HG03064 (cell line): ENCODE measurements around the gene RIMBP2.

ENCODE experiments used
- ATAC-seq: cut with Tn5 transposase; IDR thresholded peaks from one replicate; pipeline ENCODE4 v1.9.1; 2021; ENCODE audit warnings: low read depth; ENCODE audit not compliant: unreplicated experiment

RIMBP2 gene

DNA sequence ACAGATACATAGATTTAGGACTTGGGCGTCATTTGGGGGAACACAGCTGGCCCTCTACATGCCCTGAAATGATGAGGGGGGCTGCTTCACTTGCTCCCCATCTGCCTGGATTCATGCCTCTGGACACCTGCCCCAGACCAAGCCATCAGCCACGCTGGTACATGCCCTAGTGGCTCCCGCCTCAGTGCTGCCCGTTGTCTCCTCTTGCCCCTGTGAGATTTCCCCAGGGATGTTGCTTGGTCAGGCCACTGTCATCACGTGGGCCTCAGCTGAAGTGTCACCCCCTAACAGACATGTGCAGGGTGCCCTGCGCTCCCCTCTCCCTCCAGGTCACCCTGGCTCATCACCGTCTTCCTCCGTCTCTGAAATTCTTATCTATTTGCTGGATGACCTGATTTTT lies 220.9 kb downstream of the RIMBP2 start:
- no peak for ATAC-seq

DNA sequence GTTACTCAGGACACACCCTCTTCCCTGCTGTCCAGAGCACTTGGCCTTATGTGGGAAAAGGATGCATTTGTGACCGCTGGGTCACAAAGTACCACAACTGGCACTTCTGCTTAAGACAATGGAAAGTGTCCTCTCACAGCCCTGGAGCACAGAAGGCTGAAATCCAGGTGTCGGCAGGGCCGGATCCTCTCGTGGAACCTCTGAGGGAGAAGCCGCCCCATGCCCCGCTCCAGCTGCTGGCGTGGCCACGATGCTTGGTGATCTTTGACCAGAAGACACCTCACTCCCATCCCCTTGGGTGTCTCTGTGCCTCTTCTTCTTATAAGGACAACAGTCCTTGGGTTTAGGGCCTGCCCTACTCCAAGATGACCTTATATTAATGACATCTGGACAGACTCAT lies 221.4 kb downstream of the RIMBP2 start:
- no peak for ATAC-seq

DNA sequence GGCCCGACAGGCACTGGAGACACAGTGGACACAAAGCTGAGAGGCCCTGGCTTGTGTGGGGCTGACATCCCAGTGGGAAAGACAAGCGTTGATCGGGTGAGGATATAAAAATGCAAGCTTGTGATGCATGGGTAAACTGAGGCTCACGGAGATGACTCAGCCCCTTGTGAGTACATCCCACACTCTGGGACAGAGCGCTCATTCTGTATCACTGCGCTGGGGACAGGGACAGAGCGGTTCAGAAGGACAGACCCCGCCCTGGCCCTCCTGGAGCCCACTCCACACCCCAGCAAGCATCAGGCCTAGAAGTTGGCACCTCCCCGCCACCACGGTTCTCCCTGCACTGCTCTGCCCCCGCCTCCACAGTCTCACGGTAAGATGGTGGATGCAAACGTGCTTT lies 222.1 kb downstream of the RIMBP2 start:
- ATAC-seq, result no peak

DNA sequence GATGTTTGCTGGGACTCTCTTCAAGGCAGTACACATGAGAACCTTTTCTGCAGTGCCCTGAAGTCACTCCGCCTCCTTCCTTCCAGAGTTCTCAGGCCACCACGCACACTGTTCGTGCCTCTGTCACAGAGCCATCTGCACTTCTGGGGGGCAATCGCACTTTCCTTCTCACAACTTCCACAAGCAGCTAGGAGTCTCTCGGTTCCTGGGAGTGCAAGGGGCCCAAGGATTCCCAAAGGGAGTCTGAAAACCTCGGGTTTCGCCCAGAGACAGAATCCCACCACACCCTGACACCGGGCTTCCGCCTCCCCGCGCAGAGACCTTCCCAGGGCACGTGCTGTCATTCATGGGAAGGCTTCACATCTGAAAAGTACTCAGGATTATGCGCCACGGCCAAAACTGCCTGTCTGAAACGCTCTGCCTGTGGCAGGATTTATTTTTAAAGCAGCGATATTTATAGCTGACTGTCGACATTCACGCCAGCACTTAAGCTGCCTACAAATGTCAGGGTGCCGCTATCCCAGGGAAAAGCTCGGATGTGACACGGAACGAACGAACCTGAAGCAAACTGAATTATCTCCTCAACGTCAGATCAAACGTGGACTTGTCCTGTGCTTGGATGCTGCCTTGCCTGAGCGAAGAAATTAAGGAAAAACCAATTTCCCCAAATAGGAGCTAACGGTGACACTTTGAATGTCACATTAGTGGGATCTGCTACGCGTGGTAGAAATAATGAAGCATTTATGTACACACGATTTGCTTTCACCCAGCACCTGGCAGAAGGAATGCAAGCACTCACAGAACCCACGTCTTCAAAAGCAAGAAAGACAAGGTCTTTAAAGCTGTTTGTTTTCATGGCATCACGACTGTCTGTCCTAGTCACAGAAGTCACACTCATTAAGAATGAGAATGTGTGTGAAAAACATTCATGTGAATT lies 224.4 kb downstream of the RIMBP2 start:
- ATAC-seq, result no peak

DNA sequence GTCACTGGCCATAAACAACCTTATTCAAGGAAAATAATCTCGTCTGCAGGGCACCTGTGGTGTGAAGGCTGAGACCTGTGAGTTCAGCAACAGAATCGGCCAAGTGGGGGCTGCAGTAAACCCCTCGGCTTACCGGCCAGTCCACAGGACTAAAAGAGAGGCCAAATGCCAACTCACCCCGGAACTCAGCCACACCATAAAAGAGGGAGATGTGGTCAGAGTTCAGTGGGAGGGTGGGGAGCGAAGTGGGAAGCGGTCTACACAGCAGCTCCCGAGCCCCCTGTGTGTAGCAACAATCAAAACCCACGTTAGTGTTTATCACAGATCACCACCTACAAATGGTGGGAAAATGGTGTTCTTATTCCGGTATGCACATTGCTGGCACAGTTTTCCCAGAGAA lies 225.4 kb downstream of the RIMBP2 start:
- no peak for ATAC-seq

DNA sequence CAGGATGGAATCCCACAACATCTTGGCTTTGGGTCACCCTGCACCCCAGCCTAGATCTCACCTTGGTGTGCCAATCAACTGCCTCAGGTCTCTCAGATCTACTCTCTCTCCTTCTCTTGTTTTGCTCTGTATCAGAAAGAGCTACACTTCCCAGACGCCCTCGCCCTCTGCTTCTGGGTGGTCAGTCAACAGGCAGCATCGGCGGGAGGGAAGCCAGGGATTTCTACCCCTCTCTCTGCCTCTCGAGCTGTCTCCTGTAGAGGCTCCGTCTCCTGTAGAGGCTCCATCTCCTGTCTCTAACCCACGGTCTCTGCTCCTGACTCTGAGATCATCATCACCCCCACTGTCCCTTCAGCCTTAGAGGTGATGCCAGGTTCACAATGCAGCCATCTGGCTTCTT lies 226.8 kb downstream of the RIMBP2 start:
- no peak for ATAC-seq

DNA sequence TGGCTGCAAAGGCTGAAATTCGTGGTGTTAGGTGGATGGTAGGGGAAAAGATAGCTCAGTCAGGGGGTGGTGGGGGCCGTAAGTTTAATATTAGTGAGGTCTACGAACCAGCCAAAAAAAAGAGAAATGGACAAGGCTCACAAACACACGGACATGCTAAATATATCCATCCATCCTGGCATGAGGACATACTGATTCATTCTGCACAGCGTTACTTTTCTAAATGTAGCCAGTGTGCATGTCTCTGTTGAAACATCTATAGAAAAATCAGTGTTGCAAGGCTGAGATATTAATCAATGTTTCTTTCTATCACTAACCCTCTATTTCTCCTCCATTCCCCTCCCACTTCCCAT lies 227.8 kb downstream of the RIMBP2 start:
- ATAC-seq, result no peak

DNA sequence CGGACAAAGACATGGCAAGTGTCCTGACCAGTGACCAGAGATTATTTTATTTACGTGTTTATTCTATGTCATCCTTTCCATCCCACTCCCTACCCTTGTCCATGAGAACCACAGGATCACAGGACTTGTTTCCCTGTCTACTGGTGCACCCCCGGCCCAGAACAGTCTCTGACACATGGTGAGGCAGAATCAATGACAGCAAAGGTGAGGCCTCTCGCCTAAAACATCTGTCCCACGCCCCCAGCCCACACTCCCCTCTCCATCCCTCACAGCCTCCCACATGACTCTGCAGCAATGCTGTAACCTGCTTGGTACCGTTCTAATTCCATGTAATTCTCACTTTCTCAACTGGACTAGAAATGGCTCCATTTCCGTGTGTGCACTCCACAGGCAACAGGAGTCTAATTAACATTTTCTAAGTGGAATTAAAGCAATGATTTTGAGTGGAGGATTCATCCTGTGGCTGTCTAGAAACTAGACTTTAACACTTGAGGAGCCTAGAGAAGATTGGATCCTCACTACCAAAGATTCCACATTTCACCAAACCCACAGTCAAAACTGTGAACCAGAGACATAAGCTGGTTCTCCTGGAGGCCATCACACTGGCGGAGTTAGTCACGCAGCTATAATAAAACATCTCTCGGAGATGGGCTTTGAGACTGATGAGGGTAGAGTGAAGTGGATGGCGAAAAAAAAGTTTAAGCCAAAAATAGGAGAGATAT lies 228.3 kb downstream of the RIMBP2 start:
- no peak for ATAC-seq

DNA sequence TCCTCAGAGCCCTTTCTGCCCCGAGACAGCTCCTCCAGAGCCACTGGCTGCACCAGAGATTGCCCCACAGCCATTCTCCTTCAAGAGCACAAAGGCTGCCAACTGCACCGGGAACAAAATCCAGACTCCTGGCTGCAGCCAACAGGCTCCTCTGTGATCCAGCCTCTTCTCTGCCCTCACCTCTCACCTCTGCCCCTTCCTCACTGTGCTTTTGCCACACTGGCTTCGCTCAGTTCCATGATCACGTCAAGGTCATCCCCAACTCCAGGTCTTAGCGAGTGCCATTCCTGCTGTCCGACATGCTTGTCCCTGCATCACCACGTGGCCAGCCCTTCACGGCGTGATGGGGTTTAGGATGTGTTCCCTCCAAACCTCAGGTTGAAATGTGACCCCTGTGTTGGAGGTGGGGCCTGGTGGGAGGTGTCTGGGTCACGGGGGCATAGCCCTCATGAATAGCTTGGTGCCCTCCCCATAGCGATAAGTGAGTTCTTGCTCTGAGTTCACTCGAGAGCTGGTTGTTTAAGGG lies 229.1 kb downstream of the RIMBP2 start:
- ATAC-seq, result no peak

DNA sequence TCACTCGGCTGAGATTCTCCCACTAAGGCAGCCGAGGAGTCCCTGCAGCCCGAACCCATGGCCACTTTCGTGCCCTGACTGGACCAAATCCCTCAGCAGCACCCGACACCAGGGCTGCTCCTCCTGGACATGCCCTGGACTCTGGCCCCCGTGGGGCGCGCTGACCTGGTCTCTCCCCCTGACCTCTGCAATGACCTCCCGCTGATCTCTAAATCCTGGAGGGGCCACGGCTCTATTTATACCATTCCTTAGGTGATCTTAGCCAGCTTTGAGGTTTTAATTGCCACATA lies 230.0 kb downstream of the RIMBP2 start:
- ATAC-seq, result no peak

DNA sequence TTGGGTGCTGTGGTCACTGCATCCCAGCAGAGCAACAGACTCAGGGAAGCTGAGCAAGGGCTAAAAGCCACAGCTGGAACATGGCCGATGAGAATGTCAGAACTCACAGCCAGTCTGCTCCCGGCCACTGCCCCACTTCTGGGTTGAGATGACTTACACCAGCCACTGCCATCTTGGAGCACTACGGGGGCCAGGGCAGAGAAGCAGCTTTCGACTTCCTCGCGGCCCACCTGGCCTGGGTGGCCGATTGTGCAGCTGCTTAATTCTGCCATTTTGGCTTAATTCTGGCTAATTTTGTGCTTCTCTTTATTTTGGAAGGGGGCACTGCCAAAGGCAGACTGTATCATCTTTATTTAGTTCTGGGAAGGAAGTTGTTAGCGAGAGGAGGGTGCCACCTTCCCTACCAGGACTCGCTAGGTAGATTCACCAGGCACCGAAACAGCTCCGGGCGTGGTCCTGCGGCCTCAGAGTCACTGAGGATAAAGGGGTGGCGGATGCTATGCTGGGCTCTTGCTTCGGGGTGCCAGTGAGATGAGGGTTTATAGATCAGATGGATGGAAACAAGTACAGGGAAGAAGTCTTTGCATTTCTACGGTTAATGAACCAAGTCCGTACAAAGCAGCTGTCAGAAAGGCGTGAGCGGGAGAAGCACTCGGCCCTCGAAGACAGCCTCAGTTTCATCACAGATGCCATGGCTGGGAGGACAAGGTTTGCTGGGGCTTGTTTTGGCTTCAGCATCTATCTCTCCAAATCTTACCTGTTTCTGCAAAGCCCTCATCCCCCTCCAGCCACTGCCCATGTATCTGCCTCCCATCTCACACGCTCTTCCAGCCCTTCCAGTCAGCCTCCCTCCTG lies 230.6 kb downstream of the RIMBP2 start:
- no peak for ATAC-seq

DNA sequence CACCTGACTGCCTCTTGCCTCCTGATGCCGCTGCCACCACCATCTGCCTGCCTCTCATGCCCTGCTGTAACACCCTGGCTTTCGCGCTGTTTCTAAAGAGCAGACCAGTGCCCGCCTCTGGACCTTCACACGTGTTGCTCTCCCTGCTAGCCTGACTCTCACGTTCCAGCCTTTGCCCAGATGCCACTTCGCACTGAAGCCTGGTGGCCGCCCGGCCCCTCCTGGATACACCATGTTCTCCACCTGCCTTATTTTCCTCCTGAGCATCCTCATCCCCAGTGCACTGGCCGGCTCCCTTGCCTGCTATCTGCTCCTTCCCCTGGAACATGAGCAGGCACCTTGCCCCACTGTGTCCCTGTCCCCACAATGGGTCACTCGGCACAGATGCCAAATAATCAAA lies 231.9 kb downstream of the RIMBP2 start:
- ATAC-seq, result no peak

DNA sequence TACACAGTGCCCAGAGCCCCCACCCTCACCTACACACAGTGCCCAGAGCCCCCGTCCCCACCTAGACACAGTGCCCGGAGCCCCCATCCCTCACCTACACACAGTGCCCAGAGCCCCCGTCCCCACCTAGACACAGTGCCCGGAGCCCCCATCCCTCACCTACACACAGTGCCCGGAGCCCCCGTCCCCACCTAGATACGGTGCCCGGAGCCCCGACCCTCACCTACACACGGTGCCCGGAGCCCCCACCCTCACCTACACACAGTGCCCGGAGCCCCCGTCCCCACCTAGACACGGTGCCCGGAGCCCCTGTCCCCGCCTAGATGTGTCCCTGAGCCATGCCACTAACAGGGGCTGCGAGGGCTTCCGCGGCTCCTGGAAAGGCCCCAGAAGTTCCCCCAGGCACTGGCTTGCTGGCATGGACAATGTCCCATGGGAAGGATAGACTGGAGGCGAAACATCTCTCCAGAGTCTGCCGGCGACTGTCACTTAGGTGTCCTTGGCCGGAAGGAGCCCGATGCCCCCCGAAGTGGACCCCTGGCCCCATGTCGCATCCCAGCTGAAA lies 232.4 kb downstream of the RIMBP2 start:
- no peak for ATAC-seq

DNA sequence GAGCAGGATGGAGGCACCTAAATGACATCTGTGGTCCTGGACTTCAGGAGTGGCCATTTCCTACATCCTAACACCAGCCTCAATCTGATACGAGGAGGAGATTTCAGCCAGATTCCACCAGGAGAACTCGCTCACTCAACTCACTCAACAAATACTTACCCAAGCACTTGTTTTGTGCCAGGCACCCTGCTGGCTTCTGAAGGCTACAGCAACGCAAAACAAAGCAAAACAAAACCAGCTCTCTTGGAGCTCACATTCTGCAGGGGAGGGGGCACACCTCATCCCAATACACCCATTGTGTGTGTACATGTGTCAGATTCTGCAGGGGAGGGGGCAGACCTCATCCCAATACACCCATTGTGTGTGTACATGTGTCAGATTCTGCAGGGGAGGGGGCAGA lies 233.7 kb downstream of the RIMBP2 start:
- no peak for ATAC-seq

DNA sequence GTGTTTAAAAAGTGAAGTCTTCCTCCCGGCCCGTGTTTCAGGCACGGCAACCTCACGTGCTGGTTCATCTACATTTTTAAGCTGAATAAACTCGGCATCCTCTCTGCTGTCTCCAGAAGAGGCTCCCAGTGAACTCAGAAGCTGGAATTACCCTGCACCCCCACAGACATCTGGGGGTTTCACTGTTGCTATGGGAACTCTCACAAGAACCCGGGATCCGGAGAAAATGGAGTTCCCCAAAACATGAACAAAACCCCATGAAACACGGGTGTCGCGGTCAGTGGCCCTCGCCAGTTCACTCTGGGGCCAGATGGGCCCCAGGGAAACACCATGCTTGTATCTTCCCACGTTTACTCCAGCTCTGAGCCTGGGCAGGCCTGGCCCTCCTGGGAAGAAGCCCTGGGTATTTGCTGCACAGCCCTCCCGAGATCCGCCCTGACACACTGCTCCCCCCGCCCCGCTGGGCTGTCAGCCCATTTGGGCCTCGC lies 234.7 kb downstream of the RIMBP2 start:
- no peak for ATAC-seq

DNA sequence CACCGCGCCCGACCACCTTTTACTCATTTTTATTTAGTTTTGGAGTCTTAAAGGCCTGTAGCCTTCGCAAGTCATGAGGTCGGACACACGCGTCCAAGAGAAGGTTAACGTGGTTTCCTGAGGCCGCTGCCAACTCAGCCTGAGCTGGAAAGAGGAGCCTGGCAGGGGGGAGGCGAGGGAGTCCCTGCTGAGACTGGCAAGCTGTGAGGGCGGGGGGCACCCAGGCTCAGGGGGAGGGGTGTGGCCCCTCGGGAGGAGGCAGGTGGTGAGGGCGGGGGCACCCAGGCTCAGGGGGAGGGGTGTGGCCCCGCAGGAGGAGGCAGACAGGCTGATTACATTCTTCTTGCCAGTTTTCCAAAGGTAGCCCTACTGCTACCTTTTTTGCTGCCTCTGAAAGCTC lies 235.2 kb downstream of the RIMBP2 start:
- ATAC-seq, result no peak

DNA sequence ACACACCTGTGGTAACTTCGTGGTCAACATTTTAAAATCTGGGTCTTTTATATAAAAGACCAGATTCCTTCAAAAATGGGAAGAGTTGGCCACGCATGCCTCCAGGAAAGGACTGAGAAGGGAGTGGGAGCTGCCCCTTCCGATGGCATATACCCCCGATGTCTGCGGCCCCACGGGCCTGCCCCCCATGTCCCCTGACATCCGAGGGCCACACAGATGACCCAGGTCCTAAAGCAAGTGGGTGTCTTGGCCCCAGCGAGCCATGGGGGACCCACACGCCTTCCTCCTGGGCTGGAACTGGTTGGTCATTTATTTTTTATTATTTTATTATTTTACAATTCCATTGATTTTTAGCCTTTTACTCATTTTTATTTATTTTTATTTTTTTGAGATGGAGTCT lies 235.9 kb downstream of the RIMBP2 start:
- ATAC-seq, result no peak

DNA sequence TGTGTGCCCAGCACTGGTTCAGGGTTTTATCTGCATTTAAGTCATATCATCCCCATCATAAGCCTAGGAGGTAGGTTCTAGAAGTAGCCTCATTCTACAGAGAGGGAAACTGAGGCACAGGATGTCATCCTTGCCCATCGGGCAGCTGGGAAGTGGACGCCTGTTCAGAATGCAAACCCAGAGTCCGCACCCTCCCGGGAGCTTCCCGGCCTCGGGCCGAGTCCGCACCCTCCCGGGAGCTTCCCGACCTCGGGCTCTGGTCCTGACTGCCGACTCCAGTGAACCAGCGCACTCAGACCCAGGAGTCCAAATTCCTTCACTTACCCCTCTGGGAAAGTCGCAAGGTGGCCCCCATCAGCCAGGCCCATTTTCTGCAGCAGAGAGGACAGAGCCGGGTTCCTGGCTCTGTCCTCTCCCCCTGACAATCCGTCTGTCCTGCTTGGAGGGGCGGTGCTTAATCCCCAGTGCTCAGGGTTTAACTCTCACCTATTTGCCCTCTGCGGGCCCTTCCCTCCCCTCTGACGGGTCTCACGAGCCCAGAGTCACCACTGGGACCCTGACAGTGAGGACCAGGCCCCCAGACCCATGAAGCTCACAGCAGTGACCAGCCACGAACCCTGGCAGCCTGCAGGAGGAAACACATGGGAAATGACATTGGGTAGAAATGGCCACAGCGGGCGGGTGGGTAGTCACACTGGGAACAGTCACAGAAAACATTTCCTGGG lies 236.5 kb downstream of the RIMBP2 start:
- ATAC-seq, result no peak

DNA sequence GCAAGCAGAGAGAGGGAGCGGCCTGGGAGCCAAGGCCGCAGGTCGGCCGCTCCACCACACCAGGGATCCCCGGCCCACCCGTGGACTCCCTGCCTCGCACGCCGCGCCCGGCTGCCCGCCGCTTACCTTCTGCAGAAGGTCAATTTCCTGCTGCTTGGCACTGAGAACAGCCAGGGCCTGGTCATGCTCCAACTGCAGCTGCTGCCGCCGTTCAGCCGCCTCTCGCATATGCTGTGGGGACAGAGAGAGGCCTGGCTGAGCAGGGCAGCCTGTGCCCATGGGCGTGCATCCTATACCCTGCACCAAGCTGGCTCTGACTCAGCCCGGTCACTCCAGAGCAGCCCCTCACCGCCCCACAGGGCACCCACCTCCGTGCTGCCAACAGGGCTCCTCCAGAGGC lies 237.3 kb downstream of the RIMBP2 start:
- ATAC-seq, result no peak

DNA sequence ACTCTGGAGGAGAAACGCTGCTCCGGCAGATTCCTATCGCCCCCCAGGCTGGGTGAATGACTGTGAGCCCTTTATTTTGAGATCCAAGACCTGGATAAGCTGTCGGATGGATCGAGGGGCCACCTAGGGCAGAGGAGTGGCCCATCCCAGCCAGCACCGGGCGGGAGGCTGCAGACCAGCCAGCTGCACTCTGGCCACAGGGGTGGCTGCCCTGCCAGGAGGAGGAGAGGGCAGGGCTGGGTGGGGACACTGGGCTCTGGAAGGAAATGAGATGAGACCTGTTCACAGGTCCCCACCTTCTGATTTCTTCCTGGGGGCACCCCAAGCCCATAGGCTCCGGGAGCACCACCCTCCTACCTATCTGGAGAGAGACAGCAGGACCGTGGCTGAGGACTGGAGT lies 238.4 kb downstream of the RIMBP2 start:
- no peak for ATAC-seq
